HCT116 (cell line): Measurements from ENCODE around the gene SDF4.

Experiments used
- JUND ChIP-seq: IDR thresholded peaks from 2 replicates; pipeline ENCODE4 v1.6.1; 2012
- ZNF274 ChIP-seq: fragments of 200-500 bp; sonication (Bioruptor generic); IDR thresholded peaks from 2 replicates; pipeline ENCODE4 v1.6.1; 2014; ENCODE audit warnings: mild to moderate bottlenecking, low read depth, low read length, inconsistent platforms
- TF ChIP-seq, protein P1 (sequence below), 3 experiments: fragments of 200-600 bp in 1 of 3; sonication (generic) in 1 of 3; IDR thresholded peaks in 2 of 3; conservative IDR thresholded peaks in 1 of 3; 2 replicates each; pipeline ENCODE4 v1.5.1; 2012 to 2017; ENCODE audit warnings: low read depth in 2 of 3, low read length in 2 of 3, antibody characterized with exemption in 1 of 3, borderline replicate concordance in 1 of 3, control low read depth in 1 of 3, mild to moderate bottlenecking in 1 of 3, mixed read lengths in 1 of 3, mixed run types in 1 of 3, moderate library complexity in 1 of 3; ENCODE audit not compliant: insufficient read depth in 1 of 3

DNA sequence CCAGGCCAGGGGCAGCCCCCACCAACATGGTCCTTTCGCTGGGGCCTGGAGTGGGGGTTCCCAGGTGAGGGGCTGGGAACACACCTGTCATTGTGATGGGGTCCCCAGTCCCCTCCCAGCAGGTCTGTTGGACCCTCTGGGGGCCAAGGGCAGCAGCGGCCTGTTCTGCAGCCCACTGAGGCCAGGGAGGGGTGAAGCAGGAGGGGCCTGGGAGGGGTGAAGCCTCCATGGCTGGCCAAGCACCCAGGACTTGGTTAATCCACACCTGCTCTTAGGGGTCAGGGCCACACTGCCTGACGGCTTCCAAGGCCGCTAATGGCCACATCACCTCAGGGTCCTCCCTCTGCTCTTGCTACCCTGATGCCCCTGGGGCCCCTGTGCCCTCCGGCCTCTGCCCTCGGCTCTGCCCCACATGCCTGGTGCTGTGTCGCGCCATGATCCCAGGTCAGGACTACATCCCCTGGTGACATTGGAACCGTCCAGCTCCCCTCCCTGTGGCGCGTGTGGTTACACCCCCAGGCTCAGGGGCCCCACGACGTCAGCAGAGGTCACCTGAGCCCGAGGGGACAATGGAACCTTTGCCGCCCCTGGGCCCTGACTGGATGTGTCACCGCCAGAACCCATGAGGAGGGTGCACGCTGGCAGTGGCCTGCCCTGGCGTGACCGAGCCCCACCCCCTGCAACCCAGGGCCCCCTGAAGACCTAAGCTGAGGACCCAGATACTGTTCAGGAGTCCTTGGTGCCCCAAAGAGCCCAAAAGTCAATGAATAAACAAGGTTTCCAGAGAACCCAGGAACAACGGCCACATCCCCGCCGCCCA, 32.5 kb downstream of the SDF4 start:
- no peak for TF ChIP-seq ZNF274
- TF ChIP-seq, protein P1, sequence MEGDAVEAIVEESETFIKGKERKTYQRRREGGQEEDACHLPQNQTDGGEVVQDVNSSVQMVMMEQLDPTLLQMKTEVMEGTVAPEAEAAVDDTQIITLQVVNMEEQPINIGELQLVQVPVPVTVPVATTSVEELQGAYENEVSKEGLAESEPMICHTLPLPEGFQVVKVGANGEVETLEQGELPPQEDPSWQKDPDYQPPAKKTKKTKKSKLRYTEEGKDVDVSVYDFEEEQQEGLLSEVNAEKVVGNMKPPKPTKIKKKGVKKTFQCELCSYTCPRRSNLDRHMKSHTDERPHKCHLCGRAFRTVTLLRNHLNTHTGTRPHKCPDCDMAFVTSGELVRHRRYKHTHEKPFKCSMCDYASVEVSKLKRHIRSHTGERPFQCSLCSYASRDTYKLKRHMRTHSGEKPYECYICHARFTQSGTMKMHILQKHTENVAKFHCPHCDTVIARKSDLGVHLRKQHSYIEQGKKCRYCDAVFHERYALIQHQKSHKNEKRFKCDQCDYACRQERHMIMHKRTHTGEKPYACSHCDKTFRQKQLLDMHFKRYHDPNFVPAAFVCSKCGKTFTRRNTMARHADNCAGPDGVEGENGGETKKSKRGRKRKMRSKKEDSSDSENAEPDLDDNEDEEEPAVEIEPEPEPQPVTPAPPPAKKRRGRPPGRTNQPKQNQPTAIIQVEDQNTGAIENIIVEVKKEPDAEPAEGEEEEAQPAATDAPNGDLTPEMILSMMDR (IDR thresholded peaks at IDR 0.05 in 2 of 3, conservative IDR thresholded peaks at IDR 0.05 in 1 of 3; ENCODE audit: borderline replicate concordance in 1 of 3, insufficient read depth in 1 of 3, low read depth in 2 of 3, low read length in 2 of 3) = no peak
- TF ChIP-seq JUND = no peak
